Dermis microvascular lymphatic vessel endothelial cell (primary cell): ENCODE data around the gene ARL15. TPM values are rescaled to one million over a fixed set of nuclear protein-coding genes. Genes with fewer than 3 reads are reported as not detected.

Experiments used
- DNase-seq, 2 donors: peaks; one replicate each; pipeline versions ENCODE4 v3.0.0 to v3.0.0-alpha.2; 2010; ENCODE audit warnings: low read depth in 2 of 2
- total RNA-seq: library from RNA; depleted of rRNA; stranded (reverse); fragments of >200 nt; gene quantifications from 2 replicates; pipeline ENCODE4 v1.2.1, GENCODE V29; 2014

Gene ARL15
- total RNA-seq, 1 donor from 2014 or later, result 39.0 TPM

- no peak for DNase-seq
These were observed 148.2 kb downstream of the ARL15 start for GRCh38 chr5:54162184-54162583.

GRCh38 chr5:54160329-54160728 is 150.0 kb downstream of the ARL15 start:
- DNase-seq, result no peak

GRCh38 chr5:54159893-54160195 is 150.5 kb downstream of the ARL15 start:
- no peak for DNase-seq

- DNase-seq, result no peak
These were observed 151.1 kb downstream of the ARL15 start for GRCh38 chr5:54159153-54159892.

- no peak for DNase-seq
These were observed 153.8 kb downstream of the ARL15 start for GRCh38 chr5:54156577-54156976.

- DNase-seq, result no peak
These were observed 159.5 kb downstream of the ARL15 start for GRCh38 chr5:54150841-54151240.

- DNase-seq, result no peak
These were observed 161.5 kb downstream of the ARL15 start for GRCh38 chr5:54148858-54149257.

GRCh38 chr5:54148067-54148845 is 162.1 kb downstream of the ARL15 start:
- DNase-seq, result no peak

GRCh38 chr5:54146916-54147315 is 163.5 kb downstream of the ARL15 start:
- peak; percentile 3 to 28 for DNase-seq

GRCh38 chr5:54146390-54146789 is 164.0 kb downstream of the ARL15 start:
- no peak for DNase-seq

- peak; percentile 12 to 18 for DNase-seq
These were observed 170.0 kb downstream of the ARL15 start for GRCh38 chr5:54140247-54140840.

- DNase-seq, result no peak
These were observed 173.6 kb downstream of the ARL15 start for GRCh38 chr5:54136516-54137440.

- DNase-seq, result no peak
These were observed 175.3 kb downstream of the ARL15 start for GRCh38 chr5:54135042-54135441.

GRCh38 chr5:54133917-54134316 is 176.5 kb downstream of the ARL15 start:
- no peak for DNase-seq

GRCh38 chr5:54120473-54120872 is 189.9 kb downstream of the ARL15 start:
- no peak for DNase-seq

- DNase-seq, result no peak
These were observed 192.4 kb downstream of the ARL15 start for GRCh38 chr5:54117957-54118356.

- no peak for DNase-seq
These were observed 194.5 kb downstream of the ARL15 start for GRCh38 chr5:54115735-54116403.

- DNase-seq, result no peak
These were observed 197.3 kb downstream of the ARL15 start for GRCh38 chr5:54113060-54113459.

- DNase-seq, result no peak
These were observed 200.6 kb downstream of the ARL15 start for GRCh38 chr5:54109626-54110330.

GRCh38 chr5:54108136-54108535 is 202.2 kb downstream of the ARL15 start:
- no peak for DNase-seq
